NB4 (cell line): Measurements from ENCODE around the gene HNRNPAB.
A peak's percentile ranks its signal among the peaks of the same experiment; 100 is the strongest.

Experiments used
- DNase-seq: peaks from one replicate; pipeline ENCODE4 v3.0.0; 2010; ENCODE audit warnings: low read depth
- H3K4me3 ChIP-seq: one replicate; pipeline ENCODE4 v1.5.1; 2011; ENCODE audit warnings: mild to moderate bottlenecking, low read depth, low read length, moderate library complexity
- MYC ChIP-seq: IDR thresholded peaks from 2 replicates; pipeline ENCODE4 v1.6.1; 2011; ENCODE audit warnings: low read depth, low read length
- POLR2A ChIP-seq: IDR thresholded peaks from 2 replicates; pipeline ENCODE4 v1.6.1; 2011; ENCODE audit warnings: mild to moderate bottlenecking; ENCODE audit not compliant: insufficient read length; ENCODE audit errors: extremely low read depth
- TF ChIP-seq, protein P1 (sequence below): IDR thresholded peaks from one replicate; pipeline ENCODE4 v1.5.1; 2012; ENCODE audit warnings: low read depth, low read length
- TF ChIP-seq, protein P2 (sequence below): IDR thresholded peaks from 2 replicates; pipeline ENCODE4 v1.6.1; 2011; ENCODE audit warnings: low read depth, low read length

Gene HNRNPAB

DNA sequence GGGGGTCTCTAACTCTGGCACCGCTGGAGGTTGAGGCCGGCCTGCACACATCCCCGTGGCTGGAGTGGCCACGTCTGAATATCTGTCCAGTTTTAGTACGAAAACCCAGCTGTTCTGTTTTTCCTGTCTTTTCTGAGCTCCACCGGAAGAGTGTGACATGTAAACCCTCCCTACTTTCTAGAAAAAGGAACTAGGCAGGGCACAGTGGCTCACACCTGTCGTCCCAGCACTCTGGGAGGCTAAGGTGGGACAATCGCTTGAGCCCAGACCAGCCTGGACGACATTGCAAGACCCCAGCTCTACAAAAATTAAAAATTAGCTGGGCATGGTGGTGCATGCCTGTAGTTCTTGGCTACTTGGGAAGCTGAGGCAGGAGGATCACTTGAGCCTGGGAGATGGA is 36.4 kb downstream of the HNRNPAB start:
- TF ChIP-seq MYC (no peak), POLR2A (no peak)
- TF ChIP-seq, protein P1, sequence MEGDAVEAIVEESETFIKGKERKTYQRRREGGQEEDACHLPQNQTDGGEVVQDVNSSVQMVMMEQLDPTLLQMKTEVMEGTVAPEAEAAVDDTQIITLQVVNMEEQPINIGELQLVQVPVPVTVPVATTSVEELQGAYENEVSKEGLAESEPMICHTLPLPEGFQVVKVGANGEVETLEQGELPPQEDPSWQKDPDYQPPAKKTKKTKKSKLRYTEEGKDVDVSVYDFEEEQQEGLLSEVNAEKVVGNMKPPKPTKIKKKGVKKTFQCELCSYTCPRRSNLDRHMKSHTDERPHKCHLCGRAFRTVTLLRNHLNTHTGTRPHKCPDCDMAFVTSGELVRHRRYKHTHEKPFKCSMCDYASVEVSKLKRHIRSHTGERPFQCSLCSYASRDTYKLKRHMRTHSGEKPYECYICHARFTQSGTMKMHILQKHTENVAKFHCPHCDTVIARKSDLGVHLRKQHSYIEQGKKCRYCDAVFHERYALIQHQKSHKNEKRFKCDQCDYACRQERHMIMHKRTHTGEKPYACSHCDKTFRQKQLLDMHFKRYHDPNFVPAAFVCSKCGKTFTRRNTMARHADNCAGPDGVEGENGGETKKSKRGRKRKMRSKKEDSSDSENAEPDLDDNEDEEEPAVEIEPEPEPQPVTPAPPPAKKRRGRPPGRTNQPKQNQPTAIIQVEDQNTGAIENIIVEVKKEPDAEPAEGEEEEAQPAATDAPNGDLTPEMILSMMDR, result no peak
- TF ChIP-seq, protein P2, sequence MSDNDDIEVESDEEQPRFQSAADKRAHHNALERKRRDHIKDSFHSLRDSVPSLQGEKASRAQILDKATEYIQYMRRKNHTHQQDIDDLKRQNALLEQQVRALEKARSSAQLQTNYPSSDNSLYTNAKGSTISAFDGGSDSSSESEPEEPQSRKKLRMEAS, result no peak
- no peak overlapping the region for H3K4me3 ChIP-seq
- no peak for DNase-seq

DNA sequence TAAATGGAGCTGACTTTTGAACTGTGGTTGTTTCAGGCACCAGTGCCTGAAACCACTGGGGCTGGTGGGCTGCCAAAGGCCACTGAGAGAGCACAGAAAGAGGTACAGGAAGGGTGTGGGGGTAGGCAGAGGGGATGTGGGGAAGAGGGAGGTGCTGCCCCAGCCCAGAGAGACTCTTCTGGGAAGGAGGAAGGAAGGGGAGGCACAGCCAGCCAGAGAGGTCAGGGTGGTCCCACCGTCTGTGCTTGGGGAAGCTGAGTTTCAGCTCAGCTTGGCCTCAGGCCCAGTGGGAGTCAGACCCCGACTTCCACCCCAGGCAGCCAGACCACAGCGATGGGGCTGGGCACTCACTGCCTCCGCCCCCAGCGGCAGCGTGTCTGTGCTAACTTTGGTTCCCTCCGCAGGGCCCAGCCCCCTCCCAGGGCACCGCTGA is 36.9 kb downstream of the HNRNPAB start:
- H3K4me3 ChIP-seq, result no peak overlapping the region
- TF ChIP-seq, protein P2, result no peak
- TF ChIP-seq MYC, result no peak
- TF ChIP-seq POLR2A, result no peak
- TF ChIP-seq, protein P1, result no peak
- DNase-seq, result peak; percentile 65

DNA sequence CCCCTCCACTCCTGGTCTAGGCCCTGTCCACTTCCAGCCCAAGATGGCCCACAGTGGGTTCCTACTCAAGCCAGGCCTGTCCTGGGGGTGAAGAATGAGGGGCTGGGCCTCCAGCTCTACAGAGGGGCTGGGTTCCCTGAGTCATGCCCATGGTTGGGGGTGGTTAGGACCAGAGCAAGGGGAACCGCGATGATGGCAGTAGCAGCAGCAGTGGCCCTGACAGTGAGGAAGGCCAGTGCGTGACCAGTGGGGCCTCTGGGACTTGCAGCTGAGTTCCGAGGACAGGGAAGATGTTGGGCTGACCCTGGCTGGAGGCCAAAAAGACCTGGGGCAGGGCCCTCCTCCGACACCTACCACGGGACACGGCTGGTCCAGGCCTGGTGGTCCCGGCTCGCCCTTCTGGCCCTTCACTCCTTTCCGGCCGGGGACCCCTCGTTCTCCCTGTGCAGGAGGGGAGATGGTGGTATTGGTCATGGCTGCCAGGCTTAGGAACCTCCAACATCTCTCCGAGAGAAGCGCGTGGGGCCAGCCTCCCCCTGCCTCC is 37.4 kb downstream of the HNRNPAB start:
- peak; percentile 52 for DNase-seq
- H3K4me3 ChIP-seq, result no peak overlapping the region
- TF ChIP-seq MYC (no peak), POLR2A (no peak)
- TF ChIP-seq, protein P2, result no peak
- TF ChIP-seq, protein P1, result no peak

DNA sequence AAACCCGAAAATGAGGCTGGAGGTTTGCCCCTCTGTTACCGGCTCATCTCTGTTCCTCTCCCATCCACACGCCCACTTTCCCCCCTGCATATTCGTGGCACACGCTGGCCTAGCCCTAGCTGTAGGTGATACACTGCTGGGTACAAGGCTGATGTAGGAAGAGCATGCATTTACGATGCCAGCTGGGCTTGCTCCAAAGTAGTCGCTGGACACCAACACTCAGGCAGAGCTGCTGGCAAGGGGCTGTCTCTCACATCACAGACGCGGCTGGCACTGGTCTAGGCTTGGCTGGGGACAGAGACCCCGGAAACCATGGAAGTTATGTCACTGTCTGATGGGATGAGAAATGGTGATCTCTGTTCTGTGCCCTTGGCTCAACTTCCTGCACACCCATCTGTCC is 38.1 kb downstream of the HNRNPAB start:
- TF ChIP-seq, protein P2, result no peak
- TF ChIP-seq, protein P1, result no peak
- TF ChIP-seq MYC (no peak), POLR2A (no peak)
- H3K4me3 ChIP-seq, result no peak overlapping the region
- DNase-seq, result no peak

DNA sequence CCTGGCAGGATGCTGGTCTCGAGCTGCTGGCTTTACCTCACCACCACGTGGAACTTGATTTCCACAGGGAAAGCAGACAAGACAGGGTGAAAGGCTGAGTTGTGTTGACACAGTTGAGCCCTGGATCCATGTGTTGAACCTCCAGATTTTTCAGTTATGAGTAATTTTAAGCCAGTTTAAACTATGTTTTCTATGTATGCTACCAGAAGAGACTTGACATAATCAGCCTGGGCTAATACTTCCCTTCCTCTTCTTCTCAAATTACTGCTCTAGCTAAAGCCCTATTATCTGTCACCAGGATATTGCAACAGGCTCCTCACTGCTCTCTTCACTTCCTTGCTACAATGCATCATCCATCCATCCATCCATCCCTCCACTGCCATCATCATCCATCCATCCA is 40.2 kb downstream of the HNRNPAB start:
- TF ChIP-seq, protein P2, result no peak
- TF ChIP-seq POLR2A (no peak), MYC (no peak)
- TF ChIP-seq, protein P1, result no peak
- no peak for DNase-seq

DNA sequence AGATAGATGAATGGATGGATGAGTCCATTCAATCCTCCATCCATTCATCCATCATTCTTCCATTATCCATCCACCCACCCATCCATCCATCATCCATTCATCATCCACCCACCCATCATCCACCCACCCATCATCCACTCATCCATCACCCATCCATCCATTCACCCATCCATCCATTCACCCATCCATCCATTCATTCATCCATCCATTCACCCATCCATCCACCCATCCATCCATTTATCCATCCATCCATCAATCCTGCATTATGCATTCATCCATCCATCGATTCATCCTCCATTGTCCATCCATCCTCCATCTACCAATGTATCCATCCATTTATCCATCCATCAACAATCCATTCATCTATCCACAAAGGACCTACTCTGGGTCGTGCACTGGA is 41.1 kb downstream of the HNRNPAB start:
- TF ChIP-seq MYC (no peak), POLR2A (no peak)
- TF ChIP-seq, protein P1, result no peak
- TF ChIP-seq, protein P2, result no peak
- no peak overlapping the region for H3K4me3 ChIP-seq
- DNase-seq, result no peak

More for the DNA sequence above, 40.2 kb downstream of the HNRNPAB start:
- H3K4me3 ChIP-seq, result no peak overlapping the region
